ENCODE data around the gene FOXO1. TPM values are rescaled to one million over a fixed set of nuclear protein-coding genes. Genes with fewer than 3 reads are reported as not detected.

Gene FOXO1
- total and polyA plus RNA-seq, 12 donors = 3.4 to 31.2 (median 15.8) TPM

- WGBS, 2 donors = 86 to 92% methylated on average over 3 of the region's 3 CpGs
- Histone ChIP-seq H3K4me1 (peaks cover 0 to 59% (median 34%) of the 10 kb centered on the region in 9 donors), H3K27ac (peak overlapping the region in 1 of 10 donors; percentile 60)
These were observed 36.6 kb downstream of the FOXO1 start for GRCh38 chr13:40629678-40630384.

DNA sequence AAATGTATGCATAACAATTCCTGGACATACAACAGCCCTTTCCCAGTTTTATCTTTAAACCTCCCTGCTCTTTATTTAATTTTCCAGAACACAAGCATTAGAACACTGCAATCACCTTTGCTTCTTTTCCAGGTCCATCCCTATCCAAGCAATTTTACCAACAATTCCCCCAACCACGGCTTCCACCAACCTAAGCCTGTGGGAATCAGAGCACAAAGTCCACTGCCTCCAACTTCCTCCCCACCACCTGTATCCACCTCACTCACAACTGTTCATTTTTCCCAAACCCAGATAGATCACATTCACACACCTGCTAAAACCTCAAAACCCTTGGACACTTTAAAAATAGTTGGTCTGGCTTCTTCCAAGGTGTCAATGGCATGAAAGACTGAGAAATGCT, 39.5 kb downstream of the FOXO1 start:
- peaks cover 0 to 69% (median 44%) of the 10 kb centered on the region in 9 donors for H3K4me1 ChIP-seq
- DNase-seq (no peak), ATAC-seq (no peak)
- intact Hi-C loops (cut with DNase I) = no loop called here
- H3K27me3 ChIP-seq = no peaks in the 10 kb centered on the region
- H3K4me3 ChIP-seq = no peak overlapping the region
- peaks cover 0 to 9% (median 0%) of the 10 kb centered on the region in 9 donors for H3K36me3 ChIP-seq
- TF ChIP-seq CTCF (IDR thresholded peaks at IDR 0.05) = no peak
- no peaks in the 10 kb centered on the region for H3K9me3 ChIP-seq
- 100% methylated on average over 1 of the region's 1 CpG for WGBS, 2 donors
- H3K27ac ChIP-seq = no peak overlapping the region

More at GRCh38 chr13:40629678-40630384, 36.6 kb downstream of the FOXO1 start:
- DNase-seq = no peak
- H3K9me3 ChIP-seq = no peaks in the 10 kb centered on the region
- no peak overlapping the region for H3K4me3 ChIP-seq
- peak in 3 of 8 donors; percentile 10 to 35 (median 19) for ATAC-seq
- intact Hi-C loops (cut with DNase I) = no loop called here
- TF ChIP-seq CTCF (IDR thresholded peaks at IDR 0.05) = no peak
- H3K27me3 ChIP-seq = no peaks in the 10 kb centered on the region
- peaks cover 0 to 12% (median 0%) of the 10 kb centered on the region in 9 donors for H3K36me3 ChIP-seq

GRCh38 chr13:40626561-40626960, 39.9 kb downstream of the FOXO1 start:
- Histone ChIP-seq H3K27ac (no peak overlapping the region), H3K36me3 (peaks cover 0 to 9% (median 0%) of the 10 kb centered on the region in 9 donors), H3K27me3 (no peaks in the 10 kb centered on the region), H3K4me3 (no peak overlapping the region), H3K9me3 (no peaks in the 10 kb centered on the region), H3K4me1 (peaks cover 0 to 70% (median 44%) of the 10 kb centered on the region in 9 donors)
- 72 to 75% methylated on average over 3 of the region's 3 CpGs for WGBS, 2 donors
- no peak for DNase-seq
- TF ChIP-seq CTCF (IDR thresholded peaks at IDR 0.05) = no peak
- peak in 4 of 8 donors; percentile 14 to 45 (median 28) for ATAC-seq
- intact Hi-C loops (cut with DNase I) = no loop called here

DNA sequence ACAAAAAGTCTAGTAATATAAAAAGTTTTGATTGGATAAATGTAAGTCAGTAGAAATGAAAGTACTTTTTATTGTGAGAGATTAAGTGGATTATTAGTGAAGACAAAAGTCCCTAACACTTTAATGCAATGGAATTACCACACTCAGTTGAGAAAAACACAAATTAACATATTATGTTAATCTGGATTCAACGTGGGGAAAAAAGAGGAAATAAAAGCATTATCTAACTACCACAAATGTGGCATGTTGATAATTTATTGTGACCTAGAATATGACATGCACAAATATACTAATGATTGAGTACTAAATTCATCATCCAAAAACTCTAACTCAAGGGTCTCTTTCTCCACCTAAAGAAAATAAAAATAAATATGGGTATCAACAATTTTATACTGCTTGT, 41.5 kb downstream of the FOXO1 start:
- DNase-seq (no peak), ATAC-seq (no peak)
- Histone ChIP-seq H3K27me3 (no peaks in the 10 kb centered on the region), H3K4me1 (peaks cover 0 to 65% (median 44%) of the 10 kb centered on the region in 9 donors), H3K9me3 (no peaks in the 10 kb centered on the region), H3K27ac (no peak overlapping the region), H3K4me3 (no peak overlapping the region), H3K36me3 (peaks cover 0 to 9% (median 0%) of the 10 kb centered on the region in 9 donors)
- intact Hi-C loops (cut with DNase I) = no loop called here
- no peak for TF ChIP-seq CTCF (IDR thresholded peaks at IDR 0.05)
- 23 to 29% methylated on average over 1 of the region's 1 CpG for WGBS, 2 donors

Data from heart right ventricle (tissue), 16 donors.